ENCODE data around the gene MEF2C. TPM values are rescaled to one million over a fixed set of nuclear protein-coding genes. Genes with fewer than 3 reads are reported as not detected.

The MEF2C gene
- total and polyA plus RNA-seq, 11 donors = 15.5 to 98.5 (median 56.2) TPM

- intact Hi-C loops (cut with DNase I) = no loop called here
- H3K27me3 ChIP-seq = no peaks in the 10 kb centered on the region
- TF ChIP-seq, protein P1, sequence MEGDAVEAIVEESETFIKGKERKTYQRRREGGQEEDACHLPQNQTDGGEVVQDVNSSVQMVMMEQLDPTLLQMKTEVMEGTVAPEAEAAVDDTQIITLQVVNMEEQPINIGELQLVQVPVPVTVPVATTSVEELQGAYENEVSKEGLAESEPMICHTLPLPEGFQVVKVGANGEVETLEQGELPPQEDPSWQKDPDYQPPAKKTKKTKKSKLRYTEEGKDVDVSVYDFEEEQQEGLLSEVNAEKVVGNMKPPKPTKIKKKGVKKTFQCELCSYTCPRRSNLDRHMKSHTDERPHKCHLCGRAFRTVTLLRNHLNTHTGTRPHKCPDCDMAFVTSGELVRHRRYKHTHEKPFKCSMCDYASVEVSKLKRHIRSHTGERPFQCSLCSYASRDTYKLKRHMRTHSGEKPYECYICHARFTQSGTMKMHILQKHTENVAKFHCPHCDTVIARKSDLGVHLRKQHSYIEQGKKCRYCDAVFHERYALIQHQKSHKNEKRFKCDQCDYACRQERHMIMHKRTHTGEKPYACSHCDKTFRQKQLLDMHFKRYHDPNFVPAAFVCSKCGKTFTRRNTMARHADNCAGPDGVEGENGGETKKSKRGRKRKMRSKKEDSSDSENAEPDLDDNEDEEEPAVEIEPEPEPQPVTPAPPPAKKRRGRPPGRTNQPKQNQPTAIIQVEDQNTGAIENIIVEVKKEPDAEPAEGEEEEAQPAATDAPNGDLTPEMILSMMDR (IDR thresholded peaks at IDR 0.05) = no peak
- no peak for TF ChIP-seq POLR2A (IDR thresholded peaks at IDR 0.05)
- H3K27ac ChIP-seq = peak overlapping the region in 9 of 12 donors; percentile 2 to 66 (median 39)
- ATAC-seq (peak in 3 of 4 donors; percentile 62 to 69 (median 65)), DNase-seq (no peak)
- no peaks in the 10 kb centered on the region for H3K9me3 ChIP-seq
- no peak overlapping the region for H3K4me3 ChIP-seq
- no peaks in the 10 kb centered on the region for H3K36me3 ChIP-seq
- 39 to 55% (median 46%) methylated on average over 1 of the region's 1 CpG for WGBS, 4 donors
- peaks cover 0 to 66% (median 56%) of the 10 kb centered on the region in 12 donors for H3K4me1 ChIP-seq
These were observed 69.7 kb downstream of the MEF2C start for GRCh38 chr5:88813244-88813643.

- intact Hi-C loops (cut with DNase I) = no loop called here
- TF ChIP-seq, protein P1 (IDR thresholded peaks at IDR 0.05) = no peak
- no peak for TF ChIP-seq POLR2A (IDR thresholded peaks at IDR 0.05)
- Histone ChIP-seq H3K9me3 (no peaks in the 10 kb centered on the region), H3K4me3 (no peak overlapping the region), H3K27ac (no peak overlapping the region), H3K27me3 (no peaks in the 10 kb centered on the region), H3K4me1 (peaks cover 0 to 25% (median 13%) of the 10 kb centered on the region in 12 donors), H3K36me3 (peaks cover 0 to 17% (median 15%) of the 10 kb centered on the region in 9 donors)
- DNase-seq (no peak), ATAC-seq (no peak)
- 90 to 96% (median 94%) methylated on average over 2 of the region's 2 CpGs for WGBS, 4 donors
These were observed 74.8 kb downstream of the MEF2C start for GRCh38 chr5:88808153-88808552.

DNA sequence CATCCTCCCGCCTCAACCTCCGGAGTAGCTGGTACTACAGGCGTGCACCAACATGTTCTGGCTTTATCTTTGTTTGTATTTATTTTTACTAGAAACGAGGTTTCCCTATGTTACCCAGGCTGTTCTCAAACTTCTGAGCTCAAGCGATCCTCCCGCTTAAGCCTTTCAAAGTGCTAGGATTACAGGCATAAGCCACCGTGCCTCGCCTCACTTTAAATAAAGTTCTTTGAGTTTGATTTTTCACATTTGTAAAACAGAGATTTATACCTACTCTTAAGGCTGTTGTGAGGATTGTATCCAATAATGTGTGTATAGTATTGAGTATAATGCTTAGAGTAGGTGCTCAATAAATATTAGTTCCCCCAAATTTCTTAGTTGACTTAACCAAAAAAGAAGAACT lies 75.7 kb downstream of the MEF2C start:
- DNase-seq (no peak), ATAC-seq (no peak)
- Histone ChIP-seq H3K27me3 (no peaks in the 10 kb centered on the region), H3K36me3 (peaks cover 0 to 26% (median 23%) of the 10 kb centered on the region in 9 donors), H3K4me3 (no peak overlapping the region), H3K9me3 (no peaks in the 10 kb centered on the region), H3K4me1 (peaks cover 0 to 18% (median 8%) of the 10 kb centered on the region in 12 donors), H3K27ac (no peak overlapping the region)
- intact Hi-C loops (cut with DNase I) = no loop called here
- WGBS, 4 donors = 94 to 96% (median 95%) methylated on average over 8 of the region's 8 CpGs
- TF ChIP-seq, protein P1 (IDR thresholded peaks at IDR 0.05) = no peak
- TF ChIP-seq POLR2A (IDR thresholded peaks at IDR 0.05) = no peak

DNA sequence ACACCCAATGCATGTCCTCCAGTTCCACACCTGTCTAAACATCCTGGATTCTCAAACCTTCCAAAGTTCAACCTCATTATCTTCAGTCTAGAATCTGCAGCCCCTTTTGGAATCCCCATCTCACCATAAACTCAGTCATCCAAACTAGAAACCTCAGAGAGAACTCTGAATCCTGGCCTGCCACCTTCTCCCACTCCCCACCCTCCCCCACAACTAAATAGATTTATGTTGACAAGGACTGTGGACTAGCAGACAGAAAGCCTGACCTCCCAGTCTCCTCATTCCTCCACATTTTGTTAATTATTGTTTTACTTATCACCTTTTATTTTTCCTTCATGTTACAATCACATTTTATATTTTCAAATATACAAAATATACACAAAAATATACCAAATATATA lies 76.6 kb downstream of the MEF2C start:
- Histone ChIP-seq H3K4me3 (no peak overlapping the region), H3K9me3 (no peaks in the 10 kb centered on the region), H3K4me1 (peaks cover 0 to 18% (median 8%) of the 10 kb centered on the region in 12 donors), H3K27me3 (no peaks in the 10 kb centered on the region), H3K27ac (no peak overlapping the region), H3K36me3 (peaks cover 0 to 36% (median 33%) of the 10 kb centered on the region in 9 donors)
- ATAC-seq (no peak), DNase-seq (no peak)
- TF ChIP-seq POLR2A (IDR thresholded peaks at IDR 0.05) = no peak
- TF ChIP-seq, protein P1 (IDR thresholded peaks at IDR 0.05) = no peak
- intact Hi-C loops (cut with DNase I) = no loop called here
